ENCODE results near the gene DIP2C. TPM values are rescaled to one million over a fixed set of nuclear protein-coding genes. Genes with fewer than 3 reads are reported as not detected.
A peak's percentile ranks its signal among the peaks of the same experiment; 100 is the strongest.
"Not testable (repeated sequence)": the region's sequence is repeated elsewhere in the genome, so short reads cannot be mapped to it uniquely, and the experiment has no call there.

The DIP2C gene
- polyA plus RNA-seq, 4 donors: 3.1 to 13.3 (median 4.7) TPM

DNA sequence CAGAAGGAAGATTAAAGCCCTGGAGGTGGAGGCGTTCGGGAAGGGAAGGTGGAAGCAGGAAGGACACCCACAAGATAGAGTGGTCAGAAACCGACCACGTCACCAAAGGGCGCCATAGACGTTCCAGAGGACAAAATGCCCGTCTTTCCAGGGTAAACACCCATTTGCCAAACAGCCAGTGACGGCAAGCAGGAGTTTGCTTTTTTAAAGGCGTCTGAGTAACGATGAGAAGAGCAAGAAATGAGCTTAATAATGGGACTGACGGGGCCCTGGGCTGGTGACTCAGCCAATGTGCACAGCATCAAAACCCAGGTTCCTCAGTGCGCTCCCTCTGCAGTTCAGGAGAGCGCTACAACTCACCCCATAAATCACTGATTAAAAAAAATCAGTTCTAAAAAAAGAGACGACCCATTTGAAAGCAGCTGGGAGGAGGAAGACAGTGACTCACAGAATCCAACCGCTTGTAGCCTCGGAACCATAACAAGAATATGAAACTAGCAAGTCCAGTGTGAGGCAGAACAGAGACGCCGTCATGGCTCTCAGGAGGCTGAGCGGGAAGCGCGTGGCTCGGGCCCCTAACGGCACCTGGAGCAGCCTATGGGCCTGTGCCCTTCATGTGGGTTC, 5.9 kb downstream of the DIP2C start:
- H3K27me3 ChIP-seq (ENCODE audit: control insufficient read depth in 3 of 3, insufficient read depth in 3 of 3, low read length in 3 of 3): no peaks in the 10 kb centered on the region
- H3K4me1 ChIP-seq (ENCODE audit: control insufficient read depth in 3 of 3, insufficient read depth in 2 of 3, low read depth in 1 of 3, low read length in 2 of 3): no peaks in the 10 kb centered on the region
- 77 to 90% (median 81%) methylated on average over 23 of the region's 23 CpGs for WGBS, 3 donors
- no peaks in the 10 kb centered on the region for H3K9me3 ChIP-seq (ENCODE audit: control insufficient read depth in 2 of 2, insufficient read depth in 1 of 2, low read depth in 1 of 2, low read length in 1 of 2)
- peaks cover 0 to 13% (median 0%) of the 10 kb centered on the region in 3 donors for H3K36me3 ChIP-seq (ENCODE audit: control insufficient read depth in 3 of 3, insufficient read depth in 2 of 3, low read depth in 1 of 3, low read length in 3 of 3)
- peak overlapping the region in 1 of 3 donors; percentile 13 for H3K27ac ChIP-seq (ENCODE audit: low read depth in 1 of 3, low read length in 2 of 3)
- FAIRE-seq (no peak), DNase-seq (no peak)
- H3K4me3 ChIP-seq (ENCODE audit: low read depth in 1 of 3, low read length in 3 of 3): no peak overlapping the region

DNA sequence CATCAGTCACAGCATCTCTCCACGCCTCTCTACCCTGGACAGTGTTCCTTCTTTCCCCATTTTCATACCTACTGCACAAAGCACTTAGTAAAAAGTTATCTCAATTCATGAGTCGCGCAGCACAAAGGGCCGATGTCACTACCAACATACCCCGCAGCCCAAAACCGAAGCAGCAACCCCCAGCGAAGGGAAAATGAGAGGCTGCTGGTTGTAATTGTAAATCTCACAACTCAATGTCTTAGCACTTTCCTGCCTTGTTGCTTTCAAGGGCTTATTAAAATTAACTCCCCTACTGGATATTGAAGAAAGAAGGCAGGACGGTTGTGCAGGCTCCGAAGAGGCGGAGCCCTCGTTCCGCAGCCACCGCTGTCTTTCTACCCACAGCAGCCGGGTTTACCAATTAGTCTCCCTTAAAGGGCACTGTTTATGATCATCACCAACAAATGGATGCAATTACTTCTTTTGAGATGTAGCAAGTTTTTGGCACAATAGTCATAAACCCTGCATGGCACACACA, 6.5 kb downstream of the DIP2C start:
- H3K4me3 ChIP-seq (ENCODE audit: low read depth in 1 of 3, low read length in 3 of 3): no peak overlapping the region
- peaks cover 0 to 13% (median 0%) of the 10 kb centered on the region in 3 donors for H3K36me3 ChIP-seq (ENCODE audit: control insufficient read depth in 3 of 3, insufficient read depth in 2 of 3, low read depth in 1 of 3, low read length in 3 of 3)
- no peak for DNase-seq
- H3K4me1 ChIP-seq (ENCODE audit: control insufficient read depth in 3 of 3, insufficient read depth in 2 of 3, low read depth in 1 of 3, low read length in 2 of 3): no peaks in the 10 kb centered on the region
- no peaks in the 10 kb centered on the region for H3K27me3 ChIP-seq (ENCODE audit: control insufficient read depth in 3 of 3, insufficient read depth in 3 of 3, low read length in 3 of 3)
- WGBS, 3 donors: 89 to 97% (median 91%) methylated on average over 14 of the region's 14 CpGs
- FAIRE-seq: no peak
- H3K9me3 ChIP-seq (ENCODE audit: control insufficient read depth in 2 of 2, insufficient read depth in 1 of 2, low read depth in 1 of 2, low read length in 1 of 2): no peaks in the 10 kb centered on the region
- H3K27ac ChIP-seq (ENCODE audit: low read depth in 1 of 3, low read length in 2 of 3): no peak overlapping the region

DNA sequence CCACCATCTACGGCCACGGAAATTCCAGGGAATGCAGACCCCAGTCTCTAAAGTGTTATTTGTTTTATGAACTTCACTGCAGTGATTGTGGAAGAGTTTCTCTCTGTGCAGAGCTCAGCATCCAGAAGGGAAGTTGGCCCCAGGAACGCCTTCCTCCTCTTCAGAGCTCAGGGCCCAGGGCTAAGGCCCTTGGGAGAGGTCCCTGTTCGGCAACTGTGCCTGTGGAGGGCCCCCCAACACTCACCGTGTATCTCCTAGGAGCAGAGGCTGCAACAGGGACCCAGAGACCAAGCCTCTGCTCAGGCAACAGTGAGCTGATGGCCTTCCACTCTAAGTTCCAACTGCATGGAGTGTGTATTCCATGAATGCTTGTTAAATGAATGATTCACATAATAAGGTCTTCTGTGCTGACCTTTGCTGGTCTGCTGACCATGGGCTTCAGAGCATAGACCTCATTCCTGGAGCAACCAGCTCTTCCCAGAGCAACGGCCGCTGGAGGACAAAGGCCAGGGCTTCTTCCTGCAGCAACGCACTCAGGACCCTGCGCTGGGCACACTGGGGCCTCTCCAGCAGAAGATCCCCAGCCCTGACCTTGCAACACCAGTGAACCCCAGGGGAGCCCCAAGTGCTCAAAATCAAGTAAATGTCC, 7.7 kb downstream of the DIP2C start:
- FAIRE-seq: no peak
- H3K36me3 ChIP-seq (ENCODE audit: control insufficient read depth in 3 of 3, insufficient read depth in 2 of 3, low read depth in 1 of 3, low read length in 3 of 3): peaks cover 0 to 7% (median 0%) of the 10 kb centered on the region in 3 donors
- H3K9me3 ChIP-seq (ENCODE audit: control insufficient read depth in 2 of 2, insufficient read depth in 1 of 2, low read depth in 1 of 2, low read length in 1 of 2): no peaks in the 10 kb centered on the region
- no peak overlapping the region for H3K27ac ChIP-seq (ENCODE audit: low read depth in 1 of 3, low read length in 2 of 3)
- H3K4me1 ChIP-seq (ENCODE audit: control insufficient read depth in 3 of 3, insufficient read depth in 2 of 3, low read depth in 1 of 3, low read length in 2 of 3): no peaks in the 10 kb centered on the region
- no peak for DNase-seq
- no peak overlapping the region for H3K4me3 ChIP-seq (ENCODE audit: low read depth in 1 of 3, low read length in 3 of 3)
- 85 to 93% (median 85%) methylated on average over 9 of the region's 9 CpGs for WGBS, 3 donors
- H3K27me3 ChIP-seq (ENCODE audit: control insufficient read depth in 3 of 3, insufficient read depth in 3 of 3, low read length in 3 of 3): no peaks in the 10 kb centered on the region

GRCh38 chr10:680745-681144, 8.7 kb downstream of the DIP2C start:
- H3K9me3 ChIP-seq (ENCODE audit: control insufficient read depth in 2 of 2, insufficient read depth in 1 of 2, low read depth in 1 of 2, low read length in 1 of 2): no peaks in the 10 kb centered on the region
- no peak for DNase-seq
- H3K27ac ChIP-seq (ENCODE audit: low read depth in 1 of 3, low read length in 2 of 3): no peak overlapping the region
- no peaks in the 10 kb centered on the region for H3K4me1 ChIP-seq (ENCODE audit: control insufficient read depth in 3 of 3, insufficient read depth in 2 of 3, low read depth in 1 of 3, low read length in 2 of 3)
- FAIRE-seq: no peak
- no peak overlapping the region for H3K4me3 ChIP-seq (ENCODE audit: low read depth in 1 of 3, low read length in 3 of 3)
- no peaks in the 10 kb centered on the region for H3K27me3 ChIP-seq (ENCODE audit: control insufficient read depth in 3 of 3, insufficient read depth in 3 of 3, low read length in 3 of 3)
- WGBS, 3 donors: 92% methylated on average over 12 of the region's 12 CpGs
- H3K36me3 ChIP-seq (ENCODE audit: control insufficient read depth in 3 of 3, insufficient read depth in 2 of 3, low read depth in 1 of 3, low read length in 3 of 3): peaks cover 0 to 7% (median 0%) of the 10 kb centered on the region in 3 donors

DNA sequence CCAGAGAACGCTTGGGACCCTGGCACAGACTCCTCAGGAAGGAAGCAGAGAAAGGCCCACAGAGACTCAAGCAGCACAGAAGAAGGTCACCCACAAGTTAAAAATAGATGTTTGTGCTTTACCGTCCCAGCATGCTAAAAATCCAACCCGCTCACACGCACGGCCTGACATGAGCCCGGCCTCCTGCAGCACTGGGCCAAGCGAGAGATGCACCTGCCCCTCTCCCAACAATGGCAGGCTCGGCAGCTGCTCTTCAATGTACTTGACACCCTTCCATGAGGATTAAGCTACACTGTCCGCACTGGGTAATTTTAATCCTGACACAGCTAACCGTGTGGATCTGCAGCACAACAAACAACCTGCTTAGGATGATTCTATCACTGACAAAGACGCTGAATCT, 9.3 kb downstream of the DIP2C start:
- Histone ChIP-seq H3K27ac (ENCODE audit: low read depth in 1 of 3, low read length in 2 of 3) (no peak overlapping the region), H3K4me3 (ENCODE audit: low read depth in 1 of 3, low read length in 3 of 3) (no peak overlapping the region), H3K36me3 (ENCODE audit: control insufficient read depth in 3 of 3, insufficient read depth in 2 of 3, low read depth in 1 of 3, low read length in 3 of 3) (peaks cover 0 to 7% (median 0%) of the 10 kb centered on the region in 3 donors), H3K4me1 (ENCODE audit: control insufficient read depth in 3 of 3, insufficient read depth in 2 of 3, low read depth in 1 of 3, low read length in 2 of 3) (no peaks in the 10 kb centered on the region), H3K27me3 (ENCODE audit: control insufficient read depth in 3 of 3, insufficient read depth in 3 of 3, low read length in 3 of 3) (no peaks in the 10 kb centered on the region), H3K9me3 (ENCODE audit: control insufficient read depth in 2 of 2, insufficient read depth in 1 of 2, low read depth in 1 of 2, low read length in 1 of 2) (no peaks in the 10 kb centered on the region)
- DNase-seq (no peak), FAIRE-seq (no peak)
- 69 to 88% (median 78%) methylated on average over 11 of the region's 11 CpGs for WGBS, 3 donors

- 96 to 97% (median 97%) methylated on average over 14 to 15 of the region's 15 CpGs for WGBS, 3 donors
- peaks cover 0 to 7% (median 0%) of the 10 kb centered on the region in 3 donors for H3K36me3 ChIP-seq (ENCODE audit: control insufficient read depth in 3 of 3, insufficient read depth in 2 of 3, low read depth in 1 of 3, low read length in 3 of 3)
- no peak for FAIRE-seq
- DNase-seq: no peak
- H3K27ac ChIP-seq (ENCODE audit: low read depth in 1 of 3, low read length in 2 of 3): no peak overlapping the region
- no peaks in the 10 kb centered on the region for H3K4me1 ChIP-seq (ENCODE audit: control insufficient read depth in 3 of 3, insufficient read depth in 2 of 3, low read depth in 1 of 3, low read length in 2 of 3)
- no peak overlapping the region for H3K4me3 ChIP-seq (ENCODE audit: low read depth in 1 of 3, low read length in 3 of 3)
- no peaks in the 10 kb centered on the region for H3K27me3 ChIP-seq (ENCODE audit: control insufficient read depth in 3 of 3, insufficient read depth in 3 of 3, low read length in 3 of 3)
- no peaks in the 10 kb centered on the region for H3K9me3 ChIP-seq (ENCODE audit: control insufficient read depth in 2 of 2, insufficient read depth in 1 of 2, low read depth in 1 of 2, low read length in 1 of 2)
These were observed 9.9 kb downstream of the DIP2C start for GRCh38 chr10:679556-679955.

DNA sequence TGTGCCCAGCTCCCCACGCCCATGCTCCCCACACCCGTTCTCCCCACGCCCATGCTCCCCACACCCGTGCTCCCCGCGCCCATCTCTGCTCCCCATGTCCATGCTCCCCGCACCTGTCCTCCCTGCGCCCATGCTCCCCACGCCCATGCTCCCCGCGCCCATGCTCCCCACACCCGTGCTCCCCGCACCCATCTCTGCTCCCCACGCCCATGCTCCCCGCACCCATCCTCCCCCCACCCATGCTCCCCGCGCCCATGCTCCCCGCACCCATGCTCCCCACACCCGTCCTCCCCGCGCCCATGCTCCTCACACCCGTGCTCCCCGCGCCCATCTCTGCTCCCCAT, 10.8 kb downstream of the DIP2C start:
- not testable (repeated sequence) for H3K36me3 ChIP-seq (ENCODE audit: control insufficient read depth in 3 of 3, insufficient read depth in 2 of 3, low read depth in 1 of 3, low read length in 3 of 3); H3K4me1 ChIP-seq (ENCODE audit: control insufficient read depth in 3 of 3, insufficient read depth in 2 of 3, low read depth in 1 of 3, low read length in 2 of 3); H3K27me3 ChIP-seq (ENCODE audit: control insufficient read depth in 3 of 3, insufficient read depth in 3 of 3, low read length in 3 of 3); H3K27ac ChIP-seq (ENCODE audit: low read depth in 1 of 3, low read length in 2 of 3); H3K4me3 ChIP-seq (ENCODE audit: low read depth in 1 of 3, low read length in 3 of 3); FAIRE-seq; DNase-seq; H3K9me3 ChIP-seq (ENCODE audit: control insufficient read depth in 2 of 2, insufficient read depth in 1 of 2, low read depth in 1 of 2, low read length in 1 of 2)
- 68 to 83% (median 74%) methylated on average over 7 to 14 of the region's 24 CpGs for WGBS, 3 donors

- Histone ChIP-seq H3K4me1 (ENCODE audit: control insufficient read depth in 3 of 3, insufficient read depth in 2 of 3, low read depth in 1 of 3, low read length in 2 of 3) (no peaks in the 10 kb centered on the region), H3K9me3 (ENCODE audit: control insufficient read depth in 2 of 2, insufficient read depth in 1 of 2, low read depth in 1 of 2, low read length in 1 of 2) (peaks cover 0 to 3% of the 10 kb centered on the region in 2 donors), H3K27me3 (ENCODE audit: control insufficient read depth in 3 of 3, insufficient read depth in 3 of 3, low read length in 3 of 3) (no peaks in the 10 kb centered on the region), H3K27ac (ENCODE audit: low read depth in 1 of 3, low read length in 2 of 3) (no peak overlapping the region), H3K36me3 (ENCODE audit: control insufficient read depth in 3 of 3, insufficient read depth in 2 of 3, low read depth in 1 of 3, low read length in 3 of 3) (peaks cover 0 to 7% (median 0%) of the 10 kb centered on the region in 3 donors), H3K4me3 (ENCODE audit: low read depth in 1 of 3, low read length in 3 of 3) (no peak overlapping the region)
- DNase-seq (no peak), FAIRE-seq (no peak)
- 84% methylated on average over 22 of the region's 22 CpGs for WGBS, 3 donors
These were observed 11.5 kb downstream of the DIP2C start for GRCh38 chr10:677750-678661.

All from small intestine (tissue), 7 donors.